GM19467 (cell line): ENCODE data around the gene DCC.

ENCODE experiments used
- ATAC-seq: cut with Tn5 transposase; IDR thresholded peaks from one replicate; pipeline ENCODE4 v1.9.1; 2021; ENCODE audit warnings: mild to moderate bottlenecking, moderate library complexity; ENCODE audit not compliant: unreplicated experiment

DCC gene

GRCh38 chr18:52572036-52573000 is 232.3 kb downstream of the DCC start:
- ATAC-seq: no peak

DNA sequence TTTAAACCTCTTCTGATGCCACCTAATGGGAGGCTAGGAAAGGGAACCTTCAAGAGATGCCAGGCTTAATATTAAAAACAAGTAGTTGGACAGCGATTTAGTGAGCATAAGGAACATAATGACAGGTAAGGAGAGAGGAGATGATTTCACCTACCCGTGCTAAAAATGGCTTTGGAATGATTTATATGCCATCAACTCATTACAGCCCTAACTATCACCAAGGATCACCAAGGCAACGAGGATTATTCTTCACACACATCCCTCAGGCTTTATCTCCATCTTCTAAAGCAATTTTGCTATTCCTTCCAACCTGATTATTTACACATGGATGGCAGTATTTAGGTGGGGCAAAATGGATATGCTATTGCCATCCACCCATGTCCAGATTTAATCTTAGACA is 237.8 kb downstream of the DCC start:
- ATAC-seq: no peak

GRCh38 chr18:52582061-52582460 is 242.1 kb downstream of the DCC start:
- no peak for ATAC-seq

- ATAC-seq: no peak
Measured at GRCh38 chr18:52582516-52582915, 242.5 kb downstream of the DCC start.

GRCh38 chr18:52588931-52589330 is 248.9 kb downstream of the DCC start:
- ATAC-seq: no peak

GRCh38 chr18:52596748-52597435 is 256.9 kb downstream of the DCC start:
- ATAC-seq: no peak

DNA sequence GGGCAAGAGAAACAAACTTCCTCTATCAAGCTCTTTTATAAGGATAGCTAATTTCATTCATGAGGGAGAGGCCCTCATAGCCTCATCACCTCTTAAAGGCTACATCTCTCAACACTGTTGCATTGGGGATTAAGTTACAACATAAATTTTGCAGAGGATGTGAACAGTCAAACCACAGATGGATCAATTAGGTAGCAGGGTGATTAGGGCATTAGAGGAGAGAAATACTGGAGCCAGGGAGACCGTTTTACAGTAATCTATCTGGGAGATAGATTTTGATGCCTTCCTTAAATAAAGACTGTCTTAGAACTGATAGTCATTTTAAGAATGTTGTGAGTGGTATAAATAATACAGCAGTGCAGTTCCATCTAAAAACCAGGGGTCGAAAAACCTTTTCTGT is 258.9 kb downstream of the DCC start:
- no peak for ATAC-seq

DNA sequence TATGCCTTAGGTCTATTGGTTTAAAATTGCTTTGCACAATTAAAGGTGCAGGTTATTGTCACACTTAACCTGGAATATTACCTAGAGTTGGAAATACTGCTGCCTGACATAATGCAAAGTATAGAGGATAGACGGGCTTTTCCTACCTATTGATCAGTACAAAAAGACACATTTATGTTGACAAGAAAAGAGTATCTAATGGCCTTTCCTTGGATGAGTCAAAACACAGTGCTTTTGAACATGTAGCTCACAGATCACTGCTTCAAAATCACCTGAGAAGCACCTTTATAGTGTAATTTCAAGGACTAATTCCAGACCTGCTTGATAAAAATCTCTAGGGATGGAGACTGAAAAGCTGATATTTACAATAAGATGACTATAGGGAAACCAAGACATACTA is 262.8 kb downstream of the DCC start:
- no peak for ATAC-seq

DNA sequence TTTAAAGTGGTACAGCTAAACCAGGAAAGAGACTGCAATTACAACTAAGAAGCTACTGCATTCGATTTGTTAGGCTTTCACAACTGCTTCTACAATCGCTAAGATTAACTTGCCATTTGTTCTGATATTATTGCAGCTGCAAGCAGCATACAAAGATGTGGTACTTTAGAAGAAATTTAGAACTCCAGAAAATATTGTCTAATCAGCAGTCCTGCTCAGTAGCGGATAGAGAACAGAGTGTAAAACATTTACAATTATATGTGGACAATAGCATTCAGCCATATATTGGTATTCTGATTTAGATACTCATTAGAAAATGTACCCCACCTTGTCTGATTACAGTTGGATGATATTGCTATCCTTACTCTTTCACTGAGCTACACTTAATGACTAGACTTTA is 265.3 kb downstream of the DCC start:
- no peak for ATAC-seq

DNA sequence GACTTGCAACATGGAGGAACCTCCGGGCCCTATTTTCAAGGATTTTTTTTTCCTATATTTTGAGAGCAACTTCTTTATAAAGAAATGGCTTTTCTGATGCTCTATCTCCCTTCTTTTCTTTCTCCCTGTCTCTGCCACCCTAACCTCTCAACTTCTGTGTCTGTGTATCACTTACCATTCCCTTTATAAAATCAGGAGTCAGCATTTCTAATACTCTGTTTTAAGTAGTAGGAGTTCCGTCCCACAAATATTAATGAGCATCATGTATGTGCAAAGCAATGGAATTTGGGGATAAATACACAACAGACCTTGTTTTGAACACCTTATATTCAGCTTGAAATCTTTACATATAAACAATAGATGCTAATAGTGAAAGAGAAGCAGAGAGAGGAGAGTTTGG is 268.0 kb downstream of the DCC start:
- no peak for ATAC-seq

- ATAC-seq: no peak
Measured at GRCh38 chr18:52610451-52611115, 270.6 kb downstream of the DCC start.

DNA sequence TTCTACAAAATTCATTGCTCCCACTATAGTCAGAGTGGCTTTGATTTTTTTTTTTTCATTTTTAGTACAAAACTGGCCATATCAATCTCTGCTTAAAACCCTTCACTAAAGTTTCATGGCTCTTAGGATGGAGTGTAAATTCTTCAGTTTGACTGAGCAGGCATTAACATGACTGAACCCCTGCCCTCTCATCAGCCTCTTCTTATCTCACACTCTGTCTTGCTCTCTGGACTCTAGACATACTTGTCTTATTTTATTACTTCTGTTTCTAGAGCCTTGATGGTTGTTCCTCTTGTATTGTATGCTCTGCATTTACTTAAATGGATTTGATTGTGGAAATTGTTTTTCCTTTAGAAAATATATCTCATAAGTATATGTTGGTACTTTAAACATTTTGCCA is 272.4 kb downstream of the DCC start:
- ATAC-seq: no peak

DNA sequence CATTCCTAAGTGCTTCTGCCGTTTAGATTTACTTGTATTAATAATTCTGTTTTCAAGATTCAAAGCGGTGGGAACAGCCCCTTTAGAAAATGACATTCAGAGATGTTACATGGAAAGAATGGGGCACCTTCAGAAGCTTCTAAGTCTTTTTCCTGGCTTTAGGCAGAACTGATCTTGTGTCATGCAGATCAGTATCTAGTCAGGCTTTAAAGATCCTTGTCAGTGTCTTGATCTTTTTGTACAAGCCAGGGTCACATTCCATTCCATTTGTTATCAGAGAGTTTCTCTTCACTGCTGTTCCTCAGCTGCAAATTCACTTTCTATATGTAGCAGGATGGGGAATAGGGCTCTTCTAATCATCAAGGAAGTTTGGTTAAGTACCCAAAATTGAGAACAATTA is 275.3 kb downstream of the DCC start:
- ATAC-seq: no peak

- ATAC-seq: peak; percentile 75
Measured at GRCh38 chr18:52615943-52616342, 275.9 kb downstream of the DCC start.

DNA sequence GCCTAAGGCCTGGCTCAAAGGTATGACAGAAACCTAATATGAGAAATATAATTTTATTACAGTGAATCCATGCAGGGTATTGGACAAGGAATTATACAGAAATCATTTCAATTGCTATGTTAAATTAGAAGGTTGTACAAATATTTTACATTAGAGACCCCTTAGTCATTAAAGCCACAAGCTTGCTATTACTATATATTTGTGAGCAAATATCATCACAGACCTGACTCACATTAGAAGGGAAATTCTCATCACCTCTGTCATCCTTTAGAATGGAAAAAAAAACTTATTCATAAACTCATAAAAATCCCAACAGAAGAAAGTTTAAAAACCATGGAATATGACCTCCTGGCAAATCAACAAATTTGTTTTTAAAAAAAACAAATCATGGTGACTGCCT is 277.9 kb downstream of the DCC start:
- no peak for ATAC-seq

- no peak for ATAC-seq
Measured at GRCh38 chr18:52620926-52621439, 281.0 kb downstream of the DCC start.

DNA sequence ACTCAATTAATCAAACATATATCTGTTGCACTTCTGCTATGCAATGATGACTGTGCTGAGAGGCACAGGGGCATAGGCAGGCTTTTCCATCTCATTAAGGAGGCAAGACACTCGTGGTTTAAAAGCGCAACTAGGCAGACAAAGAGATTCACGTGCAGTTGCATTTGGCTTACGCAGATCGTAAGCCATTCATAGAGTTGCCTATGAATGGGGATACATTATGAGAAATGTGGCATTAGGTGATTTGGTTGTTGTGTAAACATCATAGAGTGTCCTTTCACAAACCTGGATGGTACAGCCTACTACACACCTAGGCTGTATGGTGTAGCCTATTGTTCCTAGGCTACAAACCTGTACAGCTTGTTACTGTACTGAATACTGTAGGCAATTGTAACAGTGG is 284.7 kb downstream of the DCC start:
- ATAC-seq: no peak

GRCh38 chr18:52636536-52636935 is 296.5 kb downstream of the DCC start:
- no peak for ATAC-seq

- ATAC-seq: no peak
Measured at GRCh38 chr18:52648201-52648600, 308.2 kb downstream of the DCC start.

DNA sequence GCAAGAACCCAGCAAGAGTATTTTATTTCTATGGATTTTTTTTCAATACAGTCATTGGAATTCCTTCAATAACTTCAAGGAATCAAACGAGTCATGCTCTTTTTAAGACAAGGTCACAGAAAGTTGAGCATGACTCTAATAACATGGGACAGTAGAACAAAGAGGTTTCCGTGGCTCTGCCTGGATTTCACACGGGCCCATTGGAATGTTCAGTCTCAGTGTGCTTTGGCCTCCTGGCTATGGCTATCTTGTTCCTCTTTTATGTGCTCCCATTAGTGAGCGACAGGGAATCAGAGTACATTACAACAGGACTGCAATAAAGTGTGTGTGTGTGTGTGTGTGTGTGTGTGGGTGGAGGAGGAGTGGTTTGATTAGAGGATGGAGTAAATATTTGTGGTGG is 312.4 kb downstream of the DCC start:
- no peak for ATAC-seq

DNA sequence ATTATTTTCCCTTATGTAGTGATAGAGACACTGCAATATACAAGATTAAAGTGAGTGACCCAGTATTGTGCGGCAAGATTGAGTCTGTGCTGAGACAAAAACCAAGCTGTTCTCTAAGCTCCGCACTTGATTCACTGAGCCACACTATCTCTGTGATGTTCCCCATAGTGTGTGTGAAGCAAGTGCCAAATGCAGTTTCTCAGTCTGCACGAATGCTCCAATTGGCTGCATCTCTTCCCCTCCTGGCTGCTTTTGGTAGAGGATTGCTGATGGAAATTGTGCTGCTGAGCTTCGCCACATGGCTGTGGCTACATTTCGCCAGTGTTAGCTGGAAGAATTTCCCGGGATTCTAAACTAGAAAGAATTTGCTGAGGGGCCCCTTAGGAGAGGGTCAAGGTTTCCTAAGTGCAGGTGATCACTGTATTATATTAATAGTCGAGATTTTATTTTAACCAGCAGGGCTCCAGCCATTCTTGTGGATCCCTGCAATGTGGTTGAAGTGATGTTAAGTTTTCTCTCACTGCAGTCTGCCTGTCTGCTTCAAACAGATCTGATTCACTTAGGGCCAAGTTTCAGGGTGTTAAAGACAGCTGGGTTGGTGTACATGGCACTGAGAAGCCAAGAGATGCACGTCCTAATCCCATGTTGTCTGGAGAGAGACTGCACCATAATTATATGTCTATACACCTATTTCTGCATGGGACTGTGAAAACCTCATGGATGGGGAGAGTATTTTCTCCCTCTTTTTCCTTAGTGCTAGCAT is 317.2 kb downstream of the DCC start:
- ATAC-seq: no peak
